ENCODE results near the gene ISOC2. TPM values are rescaled to one million over a fixed set of nuclear protein-coding genes. Genes with fewer than 3 reads are reported as not detected.

ISOC2 gene
- total RNA-seq, 1 experiment from 2014 or later, result 72.2 TPM

DNA sequence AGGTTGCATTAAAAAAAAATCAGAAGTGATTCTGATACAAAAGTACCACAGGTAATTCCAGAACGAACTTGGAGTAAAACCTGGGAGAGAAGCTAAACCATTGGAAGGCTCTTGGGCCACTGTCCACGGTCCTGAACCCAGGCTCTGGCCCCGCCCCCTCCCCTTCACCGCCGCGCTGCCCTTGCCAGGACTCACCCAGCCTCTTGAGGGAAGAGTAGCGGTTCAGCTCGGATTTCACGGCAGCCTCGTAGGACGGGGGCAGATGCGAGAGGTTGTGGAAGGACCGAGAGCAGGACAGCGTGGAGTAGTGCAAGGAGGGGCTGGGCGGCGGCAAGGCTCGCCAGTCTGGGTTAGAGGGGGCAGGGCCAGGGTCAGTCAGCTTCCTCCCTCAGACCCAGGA is 24.0 kb downstream of the ISOC2 start:
- TF ChIP-seq, protein P1, sequence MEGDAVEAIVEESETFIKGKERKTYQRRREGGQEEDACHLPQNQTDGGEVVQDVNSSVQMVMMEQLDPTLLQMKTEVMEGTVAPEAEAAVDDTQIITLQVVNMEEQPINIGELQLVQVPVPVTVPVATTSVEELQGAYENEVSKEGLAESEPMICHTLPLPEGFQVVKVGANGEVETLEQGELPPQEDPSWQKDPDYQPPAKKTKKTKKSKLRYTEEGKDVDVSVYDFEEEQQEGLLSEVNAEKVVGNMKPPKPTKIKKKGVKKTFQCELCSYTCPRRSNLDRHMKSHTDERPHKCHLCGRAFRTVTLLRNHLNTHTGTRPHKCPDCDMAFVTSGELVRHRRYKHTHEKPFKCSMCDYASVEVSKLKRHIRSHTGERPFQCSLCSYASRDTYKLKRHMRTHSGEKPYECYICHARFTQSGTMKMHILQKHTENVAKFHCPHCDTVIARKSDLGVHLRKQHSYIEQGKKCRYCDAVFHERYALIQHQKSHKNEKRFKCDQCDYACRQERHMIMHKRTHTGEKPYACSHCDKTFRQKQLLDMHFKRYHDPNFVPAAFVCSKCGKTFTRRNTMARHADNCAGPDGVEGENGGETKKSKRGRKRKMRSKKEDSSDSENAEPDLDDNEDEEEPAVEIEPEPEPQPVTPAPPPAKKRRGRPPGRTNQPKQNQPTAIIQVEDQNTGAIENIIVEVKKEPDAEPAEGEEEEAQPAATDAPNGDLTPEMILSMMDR (conservative IDR thresholded peaks at IDR 0.05), result 0 out of 3 replicates have a peak, but pooled peaks have one; percentile 10
- Mint-ChIP-seq H3K9me3 (peaks cover 0 to 5% of the 10 kb centered on the region in 2 experiments; a peak in 1 of 5 replicates), H3K4me3 (no peak overlapping the region), H3K36me3 (ENCODE audit: insufficient read depth in 1 of 3, low read depth in 3 of 3) (no peaks in the 10 kb centered on the region), H3K27me3 (ENCODE audit: low read depth) (peaks cover 54% of the 10 kb centered on the region), H3K27ac (no peak overlapping the region), H3K4me1 (peaks cover 11 to 19% of the 10 kb centered on the region in 2 experiments)
- no peak overlapping the region for H4K8ac ChIP-seq (replicated peaks; ENCODE audit: insufficient read length, low read depth, low read length)
- no peak overlapping the region for H2BK15ac ChIP-seq (ENCODE audit: low read depth, low read length)
- H3K4ac ChIP-seq (ENCODE audit: low read depth, low read length), result no peak overlapping the region
- no CpG with 5 or more reads among the region's 17 CpGs for WGBS (ENCODE audit: extremely low coverage, insufficient read length, low lambda C conversion rate)
- peaks cover 5% of the 10 kb centered on the region; the same call in 1 of the 2 replicates for H3K27me3 ChIP-seq (ENCODE audit: insufficient read depth, low read length)
- H3K18ac ChIP-seq (ENCODE audit: insufficient read length, low read depth, low read length), result no peak overlapping the region
- no peak overlapping the region for H2BK12ac ChIP-seq (ENCODE audit: insufficient read length, low read depth, low read length)
- H2BK5ac ChIP-seq (ENCODE audit: insufficient read length, low read length), result no peak overlapping the region
- H3T11ph ChIP-seq (ENCODE audit: low read length), result no peak overlapping the region
- H3K14ac ChIP-seq (ENCODE audit: insufficient read depth, low read length), result no peak overlapping the region
- no peak overlapping the region for H3K23ac ChIP-seq (ENCODE audit: insufficient read length, low read depth, low read length)
- no peak overlapping the region for H2BK120ac ChIP-seq (ENCODE audit: low read depth, low read length, poor library complexity, severe bottlenecking)
- no peak overlapping the region for H3K4me2 ChIP-seq (ENCODE audit: insufficient read depth, insufficient read length, low read length)
- H3K23me2 ChIP-seq (ENCODE audit: insufficient read length, low read depth, low read length, poor library complexity, severe bottlenecking), result peaks cover 16% of the 10 kb centered on the region
- no peak overlapping the region for H4K5ac ChIP-seq (ENCODE audit: insufficient read length, low read depth, low read length)
- H2AK5ac ChIP-seq (ENCODE audit: insufficient read length, low read length), result no peak overlapping the region
- H3K4me1 ChIP-seq (ENCODE audit: insufficient read depth, low read length), result 0 out of 2 replicates have a peak, but pooled peaks cover 2% of the 10 kb centered on the region
- H4K20me1 ChIP-seq (ENCODE audit: control insufficient read depth, insufficient read depth, insufficient read length), result no peaks in the 10 kb centered on the region
- H3K9me3 ChIP-seq (ENCODE audit: control insufficient read depth, low read depth, low read length), result no peaks in the 10 kb centered on the region
- no peak overlapping the region for H3K27ac ChIP-seq (ENCODE audit: insufficient read length, low read depth, low read length)
- peak; percentile 88 for DNase-seq
- no peak overlapping the region for H3K56ac ChIP-seq (ENCODE audit: insufficient read length, low read depth, low read length)
- H3K9ac ChIP-seq (ENCODE audit: extremely low read depth, insufficient read length, low read length), result no peak overlapping the region
- H3K79me1 ChIP-seq (ENCODE audit: insufficient read depth, low read depth, low read length, poor library complexity, severe bottlenecking), result no peaks in the 10 kb centered on the region
- no peak overlapping the region for H2AFZ ChIP-seq (ENCODE audit: low read length)
- no peak overlapping the region for H4K91ac ChIP-seq (ENCODE audit: insufficient read length, low read depth, low read length)
- H2BK20ac ChIP-seq (ENCODE audit: low read depth, low read length, poor library complexity, severe bottlenecking), result no peak overlapping the region
- no peaks in the 10 kb centered on the region for H3K79me2 ChIP-seq (ENCODE audit: insufficient read depth, low read length)

Measured in H9 (cell line).